Liver (tissue), 3 donors: ENCODE data around the gene NUB1.

Source experiments
- CTCF ChIP-seq: fragments of 150-350 bp; IDR thresholded peaks from 2 replicates; pipeline ENCODE4 v1.5.1; 2017; ENCODE audit warnings: improper control_type of control experiment, low read depth, low read length; ENCODE audit not compliant: missing input control
- GABPA ChIP-seq, 2 donors: IDR thresholded peaks in 1 of 2; conservative IDR thresholded peaks in 1 of 2; 2 replicates each; pipeline ENCODE4 v1.6.1; 2016; ENCODE audit warnings: antibody characterized with exemption in 2 of 2, mild to moderate bottlenecking in 1 of 2, moderate library complexity in 1 of 2
- HNF4A ChIP-seq, 2 donors: conservative IDR thresholded peaks; 2 replicates each; pipeline ENCODE4 v1.6.1; 2016; ENCODE audit warnings: antibody characterized with exemption in 2 of 2, mild to moderate bottlenecking in 2 of 2
- HNF4G ChIP-seq: IDR thresholded peaks from 2 replicates; pipeline ENCODE4 v1.6.1; 2016; ENCODE audit warnings: antibody characterized with exemption
- MAX ChIP-seq: IDR thresholded peaks from 2 replicates; pipeline ENCODE4 v1.6.1; 2016; ENCODE audit warnings: antibody characterized with exemption
- RAD21 ChIP-seq, 2 donors: IDR thresholded peaks; 2 replicates each; pipeline ENCODE4 v1.6.1; 2016; ENCODE audit warnings: antibody characterized with exemption in 2 of 2, mild to moderate bottlenecking in 2 of 2
- REST ChIP-seq: IDR thresholded peaks from 2 replicates; pipeline ENCODE4 v1.6.1; 2016; ENCODE audit warnings: antibody characterized with exemption, mild to moderate bottlenecking
- SP1 ChIP-seq: IDR thresholded peaks from 2 replicates; pipeline ENCODE4 v1.6.1; 2018; ENCODE audit warnings: antibody characterized with exemption, mild to moderate bottlenecking
- TAF1 ChIP-seq: conservative IDR thresholded peaks from 2 replicates; pipeline ENCODE4 v1.6.1; 2016; ENCODE audit warnings: antibody characterized with exemption, mild to moderate bottlenecking
- YY1 ChIP-seq: IDR thresholded peaks from 2 replicates; pipeline ENCODE4 v1.6.1; 2016; ENCODE audit warnings: antibody characterized with exemption, mild to moderate bottlenecking
- ZBTB33 ChIP-seq: IDR thresholded peaks from 2 replicates; pipeline ENCODE4 v1.6.1; 2016; ENCODE audit warnings: antibody characterized with exemption
- donor health status: healthy.
- donor health status: healthy.

- TF ChIP-seq YY1 (no peak), TAF1 (no peak), CTCF (no peak), MAX (no peak), REST (no peak), ZBTB33 (no peak), SP1 (no peak), GABPA (IDR thresholded peaks at IDR 0.05 in 1 of 2, conservative IDR thresholded peaks at IDR 0.05 in 1 of 2) (no peak), RAD21 (IDR thresholded peaks at IDR 0.05) (no peak), HNF4G (no peak), HNF4A (conservative IDR thresholded peaks at IDR 0.05) (no peak)
Observed at GRCh38 chr7:151387161-151388006, 45.8 kb downstream of the NUB1 start.
